HG02981 (cell line): ENCODE results near the gene TMEM254.
"Not testable (repeated sequence)": the region's sequence is repeated elsewhere in the genome, so short reads cannot be mapped to it uniquely, and the experiment has no call there.

Experiments used
- ATAC-seq: cut with Tn5 transposase; IDR thresholded peaks from one replicate; pipeline ENCODE4 v1.9.1; 2021; ENCODE audit warnings: mild to moderate bottlenecking, moderate library complexity; ENCODE audit not compliant: unreplicated experiment

TMEM254 gene

DNA sequence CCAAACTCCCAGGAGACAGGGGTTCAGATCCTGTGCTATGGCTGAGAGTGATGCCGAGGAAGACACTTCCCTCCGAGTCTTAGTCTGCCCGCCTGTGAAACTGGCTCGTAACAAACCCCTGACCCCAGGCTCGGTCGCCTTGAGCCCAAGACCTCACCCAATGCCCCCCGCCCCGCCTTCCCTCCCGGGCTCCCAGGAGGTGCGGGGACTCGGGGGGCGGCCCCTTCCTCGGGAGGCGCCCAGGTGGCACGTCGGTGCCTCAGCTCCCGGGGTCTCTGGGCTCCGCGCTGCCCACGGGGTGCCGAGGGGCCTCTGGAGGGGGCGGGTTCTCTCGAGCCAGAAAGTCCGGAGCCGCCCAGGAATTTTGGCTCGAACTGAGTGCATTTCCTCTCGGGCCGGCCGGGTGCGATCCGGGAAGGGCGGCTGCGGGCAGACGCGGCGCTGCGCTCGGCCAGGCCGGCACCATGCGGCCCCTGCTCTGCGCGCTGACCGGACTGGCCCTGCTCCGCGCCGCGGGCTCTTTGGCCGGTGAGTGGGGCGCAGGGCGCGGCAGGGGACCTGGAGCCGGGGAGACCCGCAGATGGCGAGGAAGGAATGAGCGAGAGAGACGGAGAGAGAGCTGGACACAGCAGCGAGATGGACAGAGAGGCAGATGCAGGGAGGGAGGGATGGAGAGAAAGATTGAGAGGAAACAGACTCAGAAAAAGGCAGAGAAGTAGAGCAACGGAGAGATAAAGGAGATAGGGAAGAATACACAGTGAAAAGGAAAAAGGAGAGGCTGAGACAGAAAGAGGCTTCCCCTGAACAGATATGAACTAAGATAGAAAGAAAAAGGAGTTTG is 54.1 kb downstream of the TMEM254 start, which contains the start of gene PLAC9:
Gene PLAC9, plus strand, starts transcription at position 432 of the 841 bp plus-strand sequence. Its CDS starts 33 bp downstream, at position 465.
- no peak for ATAC-seq

- ATAC-seq: no peak
These were observed 54.7 kb downstream of the TMEM254 start for GRCh38 chr10:80133206-80133605.

GRCh38 chr10:80133687-80134086 is 55.2 kb downstream of the TMEM254 start:
- ATAC-seq: not testable (repeated sequence)

DNA sequence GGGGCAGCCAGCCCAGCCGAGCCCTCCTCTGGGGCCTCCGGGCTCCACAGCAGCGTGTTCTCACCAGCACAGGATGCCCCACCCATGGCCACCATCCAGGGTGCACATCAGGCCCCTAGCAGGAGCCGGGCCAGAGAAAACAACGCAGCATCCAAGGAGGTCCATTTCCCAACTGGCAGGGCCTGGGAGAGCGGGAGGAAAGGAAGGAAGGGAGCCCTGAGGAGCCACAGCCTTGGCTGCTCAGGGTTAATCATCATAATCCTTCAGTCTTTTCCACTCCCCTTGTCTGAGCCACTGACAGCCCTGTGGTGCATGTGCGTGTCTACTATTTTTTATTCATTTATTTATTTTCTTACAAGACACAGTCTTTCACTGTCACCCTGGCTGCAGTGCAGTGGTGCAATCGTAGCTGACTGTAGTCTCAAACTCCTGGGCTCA is 57.7 kb downstream of the TMEM254 start:
- ATAC-seq: no peak

- ATAC-seq: no peak
These were observed 58.8 kb downstream of the TMEM254 start for GRCh38 chr10:80137031-80137862.

- ATAC-seq: no peak
These were observed 59.5 kb downstream of the TMEM254 start for GRCh38 chr10:80137920-80138319.

- no peak for ATAC-seq
These were observed 60.8 kb downstream of the TMEM254 start for GRCh38 chr10:80139265-80139664.

DNA sequence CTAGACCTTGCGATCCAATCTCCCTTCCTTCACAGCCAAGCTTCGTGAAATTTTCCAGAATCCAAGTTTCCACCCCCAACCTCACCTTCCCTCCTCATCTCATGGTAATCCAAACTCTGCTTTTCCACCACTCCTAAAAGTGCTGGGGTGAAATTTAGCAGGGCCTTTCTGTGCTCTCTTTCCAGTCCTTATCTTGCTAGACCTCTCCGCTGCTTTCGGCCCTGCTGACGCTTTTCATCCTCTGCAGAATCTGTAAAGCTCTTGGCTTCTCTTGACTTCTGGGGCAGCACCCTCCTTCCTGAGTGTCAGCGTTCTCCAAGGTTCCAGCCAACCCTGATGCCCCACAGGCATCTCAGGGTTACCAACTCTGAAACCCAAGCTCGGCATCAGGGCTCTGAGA is 61.8 kb downstream of the TMEM254 start:
- no peak for ATAC-seq

- no peak for ATAC-seq
These were observed 63.4 kb downstream of the TMEM254 start for GRCh38 chr10:80141696-80142460.
